Common myeloid progenitor, CD34-positive (primary cell): Measurements from ENCODE around the gene HOOK1.

Experiments used
- CTCF ChIA-PET: fragments of 350-600 bp; sonication (Branson Sonifier 250); formaldehyde crosslinking; loops from one replicate; lab custom pipeline; 2021; ENCODE audit warnings: antibody characterized with exemption; lab: Charles Lee
- POLR2A ChIA-PET: fragments of 350-600 bp; sonication (Branson Sonifier 250); formaldehyde crosslinking; loops from one replicate; lab custom pipeline; 2021; ENCODE audit warnings: antibody characterized with exemption; lab: Charles Lee
- DNase-seq, 3 donors: peaks; one replicate each; pipeline versions ENCODE4 v3.0.0 to v3.0.0-alpha.2; 2013
- H3K27ac ChIP-seq, 2 experiments: 1 replicate in 1 of 2; 2 replicates in 1 of 2; pipeline ENCODE4 v1.7.0; 2013; ENCODE audit warnings: inconsistent platforms in 2 of 2, low read length in 2 of 2, mild to moderate bottlenecking in 2 of 2, low read depth in 1 of 2, moderate library complexity in 1 of 2; ENCODE audit not compliant: severe bottlenecking in 2 of 2, insufficient read depth in 1 of 2, poor library complexity in 1 of 2
- H3K27me3 ChIP-seq, 5 experiments: replicated peaks in 2 of 5; 1 replicate in 3 of 5; 2 replicates in 2 of 5; pipeline versions ENCODE4 v1.6.1 to v1.7.0; 2013; ENCODE audit warnings: low read length in 4 of 5, mild to moderate bottlenecking in 2 of 5, moderate library complexity in 2 of 5, inconsistent platforms in 1 of 5; ENCODE audit not compliant: insufficient read depth in 5 of 5, control insufficient read depth in 4 of 5
- H3K36me3 ChIP-seq, 4 experiments: 1 replicate in 2 of 4; 2 replicates in 2 of 4; pipeline versions ENCODE4 v1.6.1 to v1.7.0; 2013; ENCODE audit warnings: low read length in 3 of 4, control low read depth in 1 of 4, mild to moderate bottlenecking in 1 of 4; ENCODE audit not compliant: control insufficient read depth in 4 of 4, insufficient read depth in 4 of 4
- H3K4me1 ChIP-seq, 4 experiments: 1 replicate in 3 of 4; 2 replicates in 1 of 4; pipeline versions ENCODE4 v1.6.1 to v1.7.1; 2013; ENCODE audit warnings: low read length in 3 of 4, mild to moderate bottlenecking in 3 of 4, control low read depth in 1 of 4, inconsistent platforms in 1 of 4, moderate library complexity in 1 of 4; ENCODE audit not compliant: control insufficient read depth in 4 of 4, insufficient read depth in 4 of 4; ENCODE audit errors: control extremely low read depth in 1 of 4
- H3K4me3 ChIP-seq, 7 experiments: 1 replicate in 4 of 7; 2 replicates in 3 of 7; pipeline versions ENCODE4 v1.5.1 to v1.7.0; 2013; ENCODE audit warnings: mild to moderate bottlenecking in 7 of 7, low read length in 6 of 7, moderate library complexity in 6 of 7, inconsistent platforms in 2 of 7, low read depth in 2 of 7, control low read depth in 1 of 7; ENCODE audit not compliant: insufficient read depth in 4 of 7, control insufficient read depth in 1 of 7; ENCODE audit errors: extremely low read depth in 1 of 7
- H3K9me3 ChIP-seq, 5 experiments: 1 replicate in 4 of 5; 2 replicates in 1 of 5; pipeline versions ENCODE4 v1.6.1 to v1.7.1; 2013; ENCODE audit warnings: low read length in 4 of 5, mild to moderate bottlenecking in 2 of 5, inconsistent platforms in 1 of 5, low read depth in 1 of 5, moderate library complexity in 1 of 5; ENCODE audit not compliant: control insufficient read depth in 4 of 5, insufficient read depth in 2 of 5; ENCODE audit errors: control extremely low read depth in 1 of 5
- WGBS: methylation state at CpG from one replicate; pipeline ENCODE4 v1.1.5; 2013; ENCODE audit not compliant: insufficient coverage; 5-methylcytosine and 5-hydroxymethylcytosine counted together

HOOK1 gene

GRCh38 chr1:59885160-59885832, 70.5 kb downstream of the HOOK1 start:
- H3K4me3 ChIP-seq, result no peak overlapping the region
- 92% methylated on average over 2 of the region's 3 CpGs for WGBS
- CTCF ChIA-PET, result interaction anchor here (1.3 kb wide), 1 partner anchor 62 kb away, joined by 5 read pairs; no protein-coding TSS in a partner anchor

GRCh38 chr1:59892841-59893811, 78.4 kb downstream of the HOOK1 start:
- Histone ChIP-seq H3K4me3 (no peak overlapping the region), H3K27ac (no peak overlapping the region), H3K4me1 (no peaks in the 10 kb centered on the region), H3K36me3 (no peaks in the 10 kb centered on the region), H3K9me3 (peaks cover 0 to 8% (median 0%) of the 10 kb centered on the region in 5 experiments), H3K27me3 (no peaks in the 10 kb centered on the region)
- 94% methylated on average over 5 of the region's 7 CpGs for WGBS
- CTCF ChIA-PET, result interaction anchor here (0.7 to 2.6 kb wide), 5 partner anchors 10 to 54 kb away, joined by 3 to 9 read pairs (median 3); no protein-coding TSS in a partner anchor
- POLR2A ChIA-PET, result no interaction called here
- DNase-seq, result peak in 1 of 3 donors; percentile 19

More at GRCh38 chr1:59885160-59885832, 70.5 kb downstream of the HOOK1 start:
- DNase-seq, result no peak
- Histone ChIP-seq H3K27ac (no peak overlapping the region), H3K9me3 (peaks cover 0 to 7% (median 0%) of the 10 kb centered on the region in 5 experiments), H3K4me1 (peaks cover 0 to under 1% (median under 1%) of the 10 kb centered on the region in 4 experiments), H3K36me3 (no peaks in the 10 kb centered on the region), H3K27me3 (no peaks in the 10 kb centered on the region)
- POLR2A ChIA-PET, result no interaction called here

- ChIA-PET CTCF (no interaction called here), POLR2A (no interaction called here)
- WGBS, result 100% methylated on average over 2 of the region's 2 CpGs
- no peaks in the 10 kb centered on the region for H3K4me1 ChIP-seq
- no peak for DNase-seq
- no peaks in the 10 kb centered on the region for H3K27me3 ChIP-seq
- no peaks in the 10 kb centered on the region for H3K9me3 ChIP-seq
- no peaks in the 10 kb centered on the region for H3K36me3 ChIP-seq
- H3K4me3 ChIP-seq, result no peak overlapping the region
- H3K27ac ChIP-seq, result no peak overlapping the region
Measured at GRCh38 chr1:59897165-59897564, 82.4 kb downstream of the HOOK1 start.

- CTCF ChIA-PET, result no interaction called here
Measured at GRCh38 chr1:59898927-59899326, 84.2 kb downstream of the HOOK1 start.

DNA sequence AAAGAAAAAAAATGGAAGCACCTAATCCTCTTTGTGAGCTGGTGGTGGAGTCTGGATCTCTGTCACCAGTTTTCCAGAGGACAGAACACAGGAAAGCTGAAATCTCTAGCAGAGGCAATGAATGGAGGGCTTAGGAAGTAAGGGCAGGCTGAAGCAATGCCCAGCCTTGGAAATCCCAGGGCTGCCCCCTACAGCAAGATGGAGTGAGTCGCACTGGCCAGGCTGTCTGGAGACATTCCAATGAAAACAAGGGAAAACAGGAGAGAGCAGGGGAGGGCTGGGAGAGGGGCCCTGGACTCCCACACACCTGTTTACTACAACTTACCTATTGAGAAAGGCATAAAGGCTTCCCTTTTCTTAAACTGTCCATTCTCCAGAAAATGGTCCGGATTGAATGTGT, 85.9 kb downstream of the HOOK1 start:
- Histone ChIP-seq H3K27ac (no peak overlapping the region), H3K9me3 (no peaks in the 10 kb centered on the region), H3K27me3 (no peaks in the 10 kb centered on the region), H3K4me3 (no peak overlapping the region), H3K36me3 (no peaks in the 10 kb centered on the region), H3K4me1 (no peaks in the 10 kb centered on the region)
- no peak for DNase-seq
- WGBS, result 100% methylated on average over 2 of the region's 2 CpGs
- POLR2A ChIA-PET, result no interaction called here
- CTCF ChIA-PET, result interaction anchor here (0.9 to 4.1 kb wide), 4 partner anchors 20 to 50 kb away, joined by 3 to 20 read pairs (median 4); no protein-coding TSS in a partner anchor

More at GRCh38 chr1:59898927-59899326, 84.2 kb downstream of the HOOK1 start:
- Histone ChIP-seq H3K4me3 (no peak overlapping the region), H3K9me3 (no peaks in the 10 kb centered on the region), H3K36me3 (no peaks in the 10 kb centered on the region), H3K4me1 (no peaks in the 10 kb centered on the region), H3K27ac (no peak overlapping the region), H3K27me3 (no peaks in the 10 kb centered on the region)
- POLR2A ChIA-PET, result no interaction called here
- 100% methylated on average over 1 of the region's 3 CpGs for WGBS
- DNase-seq, result no peak

DNA sequence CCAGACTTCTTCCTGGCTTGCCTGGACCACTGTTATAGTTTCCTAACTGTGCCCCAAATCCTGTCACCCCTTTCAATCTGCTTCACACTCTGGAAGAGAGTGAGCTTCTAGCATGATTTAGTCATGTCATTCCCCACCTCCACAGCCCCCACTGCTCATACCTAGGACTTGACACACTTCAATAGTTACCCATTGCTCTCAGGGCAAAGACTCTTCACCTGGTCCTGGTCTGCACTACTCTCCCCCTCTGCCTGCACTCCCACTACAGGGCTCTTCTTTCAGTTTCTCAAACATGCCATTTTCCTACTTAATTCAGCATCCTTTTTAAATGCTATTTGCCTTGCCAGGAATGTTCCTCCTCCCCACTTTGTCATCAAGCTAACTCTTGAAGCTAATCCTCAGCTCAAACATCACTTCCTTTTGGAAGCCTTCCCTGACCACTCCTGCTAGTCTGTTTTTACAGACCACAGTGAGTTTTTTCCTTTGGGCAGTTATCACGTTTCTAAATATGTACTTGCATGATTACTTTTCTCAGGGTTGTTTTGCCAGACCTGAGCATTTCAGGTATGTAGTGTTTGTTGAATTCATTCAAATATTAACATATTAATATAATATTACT, 87.1 kb downstream of the HOOK1 start:
- no peak for DNase-seq
- Histone ChIP-seq H3K27ac (no peak overlapping the region), H3K4me3 (no peak overlapping the region), H3K36me3 (no peaks in the 10 kb centered on the region), H3K9me3 (no peaks in the 10 kb centered on the region), H3K27me3 (no peaks in the 10 kb centered on the region), H3K4me1 (no peaks in the 10 kb centered on the region)
- POLR2A ChIA-PET, result no interaction called here
- CTCF ChIA-PET, result interaction anchor here (0.9 to 4.1 kb wide), 8 partner anchors 8 to 49 kb away, joined by 3 to 20 read pairs (median 6); no protein-coding TSS in a partner anchor
- no CpG with 5 or more reads among the region's 1 CpG for WGBS
